Omental fat pad (tissue), 4 donors: Measurements from ENCODE around the gene HIVEP2. TPM values are rescaled to one million over a fixed set of nuclear protein-coding genes. Genes with fewer than 3 reads are reported as not detected.

ENCODE experiments used
- ATAC-seq: fragments of 150-250 bp; one replicate; pipeline ENCODE4 v1.9.1; 2016; ENCODE audit warnings: mild to moderate bottlenecking, moderate library complexity; ENCODE audit not compliant: low FRiP score
- DNase-seq: peaks from one replicate; pipeline ENCODE4 v3.0.0-alpha.2; 2019; ENCODE audit warnings: low spot score
- CTCF ChIP-seq, 3 donors: fragments of 450-650 bp; IDR thresholded peaks; one replicate each; pipeline ENCODE4 v1.5.1; 2016 to 2017; ENCODE audit warnings: antibody characterized with exemption in 3 of 3, mild to moderate bottlenecking in 3 of 3, moderate library complexity in 2 of 3
- total RNA-seq, 4 donors: library from RNA; depleted of rRNA; stranded (reverse); fragments of >200 nt; gene quantifications; one replicate each; pipeline ENCODE4 v1.1.0, GENCODE V29; 2016

Gene HIVEP2
- total RNA-seq, 4 donors from 2014 or later, result 14.9 to 47.3 (median 26.9) TPM

DNA sequence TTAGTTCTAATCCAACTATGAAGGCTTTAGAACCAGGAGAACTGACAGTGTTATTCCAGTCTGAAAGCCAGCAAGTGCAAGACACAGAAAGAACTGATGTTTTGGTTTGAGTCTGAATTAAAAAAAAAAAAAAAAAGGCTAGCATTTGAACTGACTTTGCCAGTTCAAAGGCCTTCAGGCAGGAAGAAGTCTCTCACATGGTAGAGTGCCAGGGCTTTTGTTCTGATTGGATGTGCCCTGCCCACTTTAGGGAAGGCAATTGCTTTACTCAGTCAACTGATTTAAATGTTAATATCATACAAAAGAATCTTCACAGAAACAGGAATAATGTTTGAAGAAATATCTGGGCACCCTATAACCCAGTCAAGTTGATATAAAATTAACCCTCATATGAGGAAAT, 212.2 kb downstream of the HIVEP2 start:
- no peak for TF ChIP-seq CTCF (IDR thresholded peaks at IDR 0.05)

GRCh38 chr6:142731611-142732010, 213.4 kb downstream of the HIVEP2 start:
- DNase-seq (no peak), ATAC-seq (no peak)
- no peak for TF ChIP-seq CTCF (IDR thresholded peaks at IDR 0.05)

More for the DNA sequence above, 212.2 kb downstream of the HIVEP2 start:
- DNase-seq (no peak), ATAC-seq (no peak)

DNA sequence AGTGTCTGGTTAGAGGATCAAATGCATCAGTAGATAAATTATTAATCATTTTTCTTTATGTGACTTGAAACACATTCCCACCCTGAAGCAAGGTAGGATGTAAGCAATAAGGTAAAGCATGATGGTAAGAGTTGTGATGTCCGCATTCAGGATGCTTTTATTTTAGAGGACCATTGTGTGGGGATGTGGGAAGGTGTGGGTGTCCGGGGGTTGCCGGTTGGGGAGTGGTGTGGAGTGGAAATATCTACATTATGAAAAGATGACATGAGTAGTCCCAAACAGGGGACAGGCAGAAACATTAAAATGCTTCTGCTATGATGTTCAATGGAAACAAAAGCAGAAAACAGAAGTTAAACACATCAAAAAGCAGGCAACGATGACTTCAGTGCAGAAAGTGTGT, 215.4 kb downstream of the HIVEP2 start:
- no peak for DNase-seq
- TF ChIP-seq CTCF (IDR thresholded peaks at IDR 0.05), result no peak

GRCh38 chr6:142728910-142729481, 216.0 kb downstream of the HIVEP2 start:
- no peak for TF ChIP-seq CTCF (IDR thresholded peaks at IDR 0.05)
- no peak for ATAC-seq
- no peak for DNase-seq

More for the DNA sequence above, 215.4 kb downstream of the HIVEP2 start:
- no peak for ATAC-seq

GRCh38 chr6:142728364-142728763, 216.6 kb downstream of the HIVEP2 start:
- ATAC-seq (no peak), DNase-seq (no peak)
- no peak for TF ChIP-seq CTCF (IDR thresholded peaks at IDR 0.05)

GRCh38 chr6:142726616-142727015, 218.4 kb downstream of the HIVEP2 start:
- TF ChIP-seq CTCF (IDR thresholded peaks at IDR 0.05), result no peak
- DNase-seq, result no peak
- no peak for ATAC-seq

DNA sequence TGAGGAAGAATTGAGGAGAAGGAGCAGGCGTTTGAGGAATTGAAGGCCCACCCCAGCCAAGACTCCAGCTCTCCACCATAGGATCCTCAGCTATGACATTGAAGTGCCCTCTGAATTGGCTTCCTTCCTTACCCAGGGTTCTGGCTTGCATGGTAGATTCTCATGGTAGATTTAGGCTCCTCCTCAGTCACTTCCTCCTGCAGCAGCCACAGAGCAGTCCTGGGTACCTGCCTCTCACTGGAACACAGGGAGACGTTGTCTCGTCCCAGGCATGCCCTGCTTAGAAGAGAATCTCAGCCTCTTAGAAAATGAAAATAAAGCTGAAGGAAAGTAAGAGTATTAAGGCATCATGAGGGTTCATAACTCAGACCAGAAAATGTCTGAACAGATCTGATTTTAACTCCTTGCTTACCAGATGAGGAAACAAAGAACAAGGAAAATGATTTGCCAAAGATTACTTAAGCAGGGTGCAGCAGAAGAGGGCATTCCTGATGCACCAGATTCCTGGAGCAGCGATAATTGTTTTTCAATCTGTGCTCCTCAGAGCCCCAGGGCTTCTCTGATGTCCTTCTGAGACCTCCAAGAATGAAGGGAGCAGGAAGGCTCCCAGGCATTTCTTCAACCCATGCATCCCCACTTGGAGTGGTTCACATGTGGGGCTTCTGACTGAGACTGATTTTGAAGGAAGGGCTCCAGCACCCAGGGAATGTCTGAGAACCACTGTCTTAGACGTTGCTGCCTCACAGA, 219.8 kb downstream of the HIVEP2 start:
- ATAC-seq, result no peak
- no peak for TF ChIP-seq CTCF (IDR thresholded peaks at IDR 0.05)
- DNase-seq, result no peak
